Nephron progenitor cell (in vitro differentiated cells): ENCODE data around the gene TPM4.

Source experiments
- DNase-seq: peaks from one replicate; pipeline ENCODE4 v3.0.0; 2021
- H3K27ac Mint-ChIP-seq: 2 replicates; pipeline ENCODE4 v1.8.0; 2021; ENCODE audit warnings: mild to moderate bottlenecking, moderate library complexity, mixed read lengths
- H3K27me3 Mint-ChIP-seq: 2 replicates; pipeline ENCODE4 v1.8.0; 2021; ENCODE audit warnings: mild to moderate bottlenecking, low read depth, mixed read lengths; ENCODE audit not compliant: poor library complexity
- H3K36me3 Mint-ChIP-seq: 2 replicates; pipeline ENCODE4 v1.8.0; 2021; ENCODE audit warnings: low read depth, mixed read lengths
- H3K4me1 Mint-ChIP-seq: 2 replicates; pipeline ENCODE4 v1.8.0; 2021; ENCODE audit warnings: mixed read lengths
- H3K4me3 Mint-ChIP-seq: 2 replicates; pipeline ENCODE4 v1.8.0; 2021; ENCODE audit warnings: mild to moderate bottlenecking, moderate library complexity, mixed read lengths
- H3K9me3 Mint-ChIP-seq: 2 replicates; pipeline ENCODE4 v1.8.0; 2021; ENCODE audit warnings: mild to moderate bottlenecking, moderate library complexity, mixed read lengths
- TF ChIP-seq, protein P1 (sequence below): fragments of 200-600 bp; sonication (generic); IDR thresholded peaks from 2 replicates; pipeline ENCODE4 v1.5.0; 2021; ENCODE audit warnings: antibody characterized with exemption

The TPM4 gene

DNA sequence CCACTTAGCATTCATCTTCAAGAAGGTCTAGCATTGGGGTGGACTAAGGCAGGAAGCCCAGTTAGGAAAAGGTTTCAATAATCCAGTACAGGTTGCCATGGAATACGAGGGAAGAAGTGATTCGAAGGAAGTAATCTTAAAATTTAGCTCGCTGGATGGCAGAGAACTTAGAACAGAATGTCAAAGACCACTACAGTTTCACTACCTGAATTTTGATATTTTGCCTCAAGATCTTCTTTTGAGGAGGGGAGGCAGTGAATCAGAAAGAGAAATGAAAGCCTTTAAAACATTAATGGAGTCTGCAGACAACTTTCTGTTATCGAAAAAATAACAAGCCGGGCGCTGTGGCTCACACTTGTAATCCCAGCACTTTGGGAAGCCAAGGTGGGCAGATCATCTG is 28.4 kb downstream of the TPM4 start:
- H3K4me1 Mint-ChIP-seq = peaks cover 18% of the 10 kb centered on the region
- TF ChIP-seq, protein P1, sequence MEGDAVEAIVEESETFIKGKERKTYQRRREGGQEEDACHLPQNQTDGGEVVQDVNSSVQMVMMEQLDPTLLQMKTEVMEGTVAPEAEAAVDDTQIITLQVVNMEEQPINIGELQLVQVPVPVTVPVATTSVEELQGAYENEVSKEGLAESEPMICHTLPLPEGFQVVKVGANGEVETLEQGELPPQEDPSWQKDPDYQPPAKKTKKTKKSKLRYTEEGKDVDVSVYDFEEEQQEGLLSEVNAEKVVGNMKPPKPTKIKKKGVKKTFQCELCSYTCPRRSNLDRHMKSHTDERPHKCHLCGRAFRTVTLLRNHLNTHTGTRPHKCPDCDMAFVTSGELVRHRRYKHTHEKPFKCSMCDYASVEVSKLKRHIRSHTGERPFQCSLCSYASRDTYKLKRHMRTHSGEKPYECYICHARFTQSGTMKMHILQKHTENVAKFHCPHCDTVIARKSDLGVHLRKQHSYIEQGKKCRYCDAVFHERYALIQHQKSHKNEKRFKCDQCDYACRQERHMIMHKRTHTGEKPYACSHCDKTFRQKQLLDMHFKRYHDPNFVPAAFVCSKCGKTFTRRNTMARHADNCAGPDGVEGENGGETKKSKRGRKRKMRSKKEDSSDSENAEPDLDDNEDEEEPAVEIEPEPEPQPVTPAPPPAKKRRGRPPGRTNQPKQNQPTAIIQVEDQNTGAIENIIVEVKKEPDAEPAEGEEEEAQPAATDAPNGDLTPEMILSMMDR = no peak
- H3K9me3 Mint-ChIP-seq = no peaks in the 10 kb centered on the region
- H3K27me3 Mint-ChIP-seq = no peaks in the 10 kb centered on the region
- H3K36me3 Mint-ChIP-seq = peaks cover 26% of the 10 kb centered on the region
- H3K27ac Mint-ChIP-seq = peak overlapping the region; percentile 91
- no peak overlapping the region for H3K4me3 Mint-ChIP-seq
- DNase-seq = no peak

DNA sequence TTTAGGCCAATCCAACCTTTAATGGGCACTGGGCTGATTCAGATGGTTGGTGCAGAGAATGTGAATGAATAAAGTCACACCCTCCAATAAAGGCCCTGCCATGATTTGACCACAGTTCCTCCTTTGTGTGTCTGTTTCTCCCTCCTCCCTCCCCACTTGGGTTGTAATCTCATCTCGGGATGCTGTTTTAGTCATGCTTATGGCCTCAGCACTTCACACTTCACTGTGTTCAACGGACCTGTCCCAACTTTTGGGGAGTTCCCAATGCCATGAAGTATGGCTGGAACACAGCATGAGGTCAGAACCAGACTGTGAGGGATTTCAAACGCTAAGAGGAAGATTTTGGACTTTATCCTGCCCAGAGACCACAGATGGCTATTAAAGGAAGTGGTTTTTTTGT is 29.8 kb downstream of the TPM4 start:
- peaks cover 18% of the 10 kb centered on the region for H3K4me1 Mint-ChIP-seq
- peak overlapping the region; percentile 95 for H3K27ac Mint-ChIP-seq
- H3K27me3 Mint-ChIP-seq = peaks cover 3% of the 10 kb centered on the region
- peak overlapping the region; percentile 19 for H3K4me3 Mint-ChIP-seq
- TF ChIP-seq, protein P1 = no peak
- no peak for DNase-seq
- H3K36me3 Mint-ChIP-seq = peaks cover 19% of the 10 kb centered on the region
- H3K9me3 Mint-ChIP-seq = no peaks in the 10 kb centered on the region

DNA sequence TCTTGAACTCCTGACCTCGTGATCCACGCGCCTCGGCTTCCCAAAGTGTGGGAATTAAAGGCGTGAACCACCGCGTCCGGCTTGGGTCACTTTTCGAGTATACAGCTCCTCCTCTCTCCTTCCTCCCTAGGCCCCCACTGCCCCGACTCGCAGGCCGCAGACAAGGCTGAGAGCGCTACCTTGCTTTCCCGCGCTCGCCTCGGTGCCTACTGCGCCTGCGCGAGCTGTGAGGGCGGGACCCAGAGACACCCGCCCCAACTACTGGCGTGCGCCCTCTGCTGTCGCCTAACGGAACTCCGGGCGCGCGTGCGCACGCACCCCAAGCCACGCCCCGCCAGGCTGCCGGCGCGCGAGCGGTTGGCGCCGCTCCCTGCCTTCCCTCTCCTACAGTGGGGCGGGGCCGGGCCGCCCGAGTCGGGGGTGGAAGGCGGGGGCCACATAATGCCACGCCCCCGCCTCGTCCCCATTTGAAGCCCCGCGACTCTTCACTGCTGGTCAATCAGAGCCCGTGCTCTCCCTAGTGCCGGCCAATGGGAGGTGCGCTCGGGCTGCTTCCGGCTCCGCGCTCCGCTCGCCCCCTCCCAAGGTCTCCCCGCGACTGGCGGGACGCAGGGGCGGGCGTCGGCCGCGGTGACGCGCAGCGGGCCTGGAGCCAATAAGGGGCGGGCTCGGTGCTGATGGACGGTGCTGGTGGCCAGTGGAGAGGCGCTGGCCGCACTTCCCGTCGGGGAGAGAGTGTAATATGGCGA is 35.0 kb downstream of the TPM4 start, which contains the start of gene RAB8A:
Gene RAB8A, plus strand, starts transcription at position 730 of the 749 bp plus-strand sequence. Its CDS starts 13 bp downstream, at position 743.
- Mint-ChIP-seq H3K4me1 (peaks cover 39% of the 10 kb centered on the region), H3K27ac (peak within 1 kb of the TSS; percentile 98), H3K36me3 (no peaks in the 10 kb centered on the region), H3K9me3 (no peaks in the 10 kb centered on the region), H3K27me3 (peaks cover 3% of the 10 kb centered on the region), H3K4me3 (peak within 1 kb of the TSS; percentile 98)
- TF ChIP-seq, protein P1 = peak; percentile 95
- DNase-seq = peak; percentile 99

DNA sequence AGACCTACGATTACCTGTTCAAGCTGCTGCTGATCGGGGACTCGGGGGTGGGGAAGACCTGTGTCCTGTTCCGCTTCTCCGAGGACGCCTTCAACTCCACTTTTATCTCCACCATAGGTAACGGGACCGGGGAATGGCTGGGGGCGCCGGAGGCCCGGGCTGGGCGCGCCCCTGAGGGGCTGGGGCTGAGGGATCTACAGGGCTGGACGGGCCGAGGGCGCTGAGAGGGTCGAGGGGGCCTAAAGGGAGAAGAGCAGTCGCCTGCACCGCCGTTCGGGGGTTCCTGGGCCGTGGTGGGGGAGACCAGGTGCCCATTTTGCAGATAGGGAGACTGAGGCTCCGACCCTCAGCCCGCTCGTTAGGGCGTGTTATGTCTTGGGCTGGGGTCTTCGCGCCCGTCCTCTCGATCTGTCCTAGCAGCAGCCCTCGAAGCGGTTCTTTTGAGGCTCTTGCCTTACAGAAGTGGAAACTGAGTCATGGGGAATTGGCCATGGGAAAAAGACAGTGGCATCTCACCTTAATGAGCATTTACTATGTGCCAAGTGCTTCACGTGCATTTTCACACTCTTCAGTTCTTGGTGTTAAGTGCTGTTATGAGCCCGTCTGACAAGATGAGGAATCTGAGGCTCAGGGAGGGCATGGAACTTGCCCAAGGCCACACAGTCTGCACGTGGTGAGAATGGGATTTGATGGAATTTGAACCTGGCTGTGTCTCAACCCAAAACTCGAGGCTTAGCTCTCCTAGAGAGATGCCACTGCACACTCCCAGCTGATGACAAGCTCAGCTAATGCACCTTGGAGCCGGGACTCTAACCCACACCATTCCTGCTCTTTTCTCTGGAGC is 35.8 kb downstream of the TPM4 start:
- Mint-ChIP-seq H3K27me3 (peaks cover 3% of the 10 kb centered on the region), H3K4me3 (peak overlapping the region; percentile 98), H3K9me3 (no peaks in the 10 kb centered on the region), H3K27ac (peak overlapping the region; percentile 98), H3K36me3 (no peaks in the 10 kb centered on the region), H3K4me1 (peaks cover 31% of the 10 kb centered on the region)
- DNase-seq = no peak
- TF ChIP-seq, protein P1 = no peak

DNA sequence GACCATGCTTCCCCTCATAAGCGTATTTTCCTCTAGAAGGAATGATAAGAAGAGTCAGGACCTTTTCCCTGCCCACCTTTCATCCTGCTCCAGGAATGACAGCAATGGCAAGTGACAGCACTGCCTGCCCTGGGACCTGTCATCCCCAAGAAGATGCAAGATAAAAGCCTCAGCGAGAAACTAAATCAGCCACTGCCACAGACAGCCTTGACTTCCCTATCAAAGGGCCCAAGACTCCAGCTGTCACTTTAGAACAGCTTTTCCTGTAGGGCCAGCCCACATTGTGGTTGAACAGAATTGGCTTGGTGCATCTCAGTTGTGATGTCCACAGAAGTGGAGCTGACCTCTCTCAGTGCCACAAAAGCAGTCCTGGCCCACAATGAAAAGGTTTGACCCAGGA is 36.5 kb downstream of the TPM4 start:
- Mint-ChIP-seq H3K36me3 (peaks cover 6% of the 10 kb centered on the region), H3K4me3 (peak overlapping the region; percentile 98), H3K27ac (no peak overlapping the region), H3K9me3 (no peaks in the 10 kb centered on the region), H3K27me3 (peaks cover 3% of the 10 kb centered on the region), H3K4me1 (peaks cover 25% of the 10 kb centered on the region)
- DNase-seq = no peak
- TF ChIP-seq, protein P1 = no peak
